GM23338 (cell line): Measurements from ENCODE around the gene PACS2. TPM values are rescaled to one million over a fixed set of nuclear protein-coding genes. Genes with fewer than 3 reads are reported as not detected.

ENCODE experiments used
- ATAC-seq: fragments of 200-7000 bp; cut with Tn5 transposase; 3 replicates; pipeline ENCODE4 v1.9.1; 2020
- DNase-seq: peaks from one replicate; pipeline ENCODE4 v3.0.0-alpha.2; 2015; ENCODE audit warnings: low spot score
- H2AFZ ChIP-seq: fragments of 200-600 bp; sonication (generic); 2 replicates; pipeline ENCODE4 v1.8.0; 2016; ENCODE audit warnings: antibody characterized with exemption, mild to moderate bottlenecking, moderate library complexity
- H3F3A ChIP-seq: fragments of 200-600 bp; sonication (generic); replicated peaks from 2 replicates; pipeline ENCODE4 v1.8.0; 2017; ENCODE audit warnings: antibody characterized with exemption, mixed run types, low read depth
- H3K27ac ChIP-seq: fragments of 200-600 bp; sonication (generic); 2 replicates; pipeline ENCODE4 v1.6.1; 2016; ENCODE audit warnings: low read depth
- H3K27me3 ChIP-seq: fragments of 200-600 bp; sonication (generic); 2 replicates; pipeline ENCODE4 v1.8.0; 2016; ENCODE audit warnings: mild to moderate bottlenecking, mixed run types, moderate library complexity; ENCODE audit not compliant: insufficient read depth
- H3K36me3 ChIP-seq: fragments of 200-600 bp; sonication (generic); 2 replicates; pipeline ENCODE4 v1.8.0; 2016; ENCODE audit warnings: mild to moderate bottlenecking; ENCODE audit not compliant: insufficient read depth
- H3K4me1 ChIP-seq: fragments of 200-600 bp; sonication (generic); 2 replicates; pipeline ENCODE4 v1.8.0; 2016; ENCODE audit warnings: mild to moderate bottlenecking, moderate library complexity; ENCODE audit not compliant: insufficient read depth
- H3K4me2 ChIP-seq: fragments of 200-600 bp; sonication (generic); 2 replicates; pipeline ENCODE4 v1.7.1; 2017; ENCODE audit warnings: mixed run types
- H3K4me3 ChIP-seq: fragments of 200-600 bp; sonication (generic); 2 replicates; pipeline ENCODE4 v1.6.1; 2016; ENCODE audit warnings: mixed run types
- H3K79me2 ChIP-seq: fragments of 200-600 bp; sonication (generic); replicated peaks from 2 replicates; pipeline ENCODE4 v1.8.0; 2017; ENCODE audit warnings: mild to moderate bottlenecking; ENCODE audit not compliant: insufficient read depth
- H3K9me2 ChIP-seq: fragments of 200-600 bp; sonication (generic); 2 replicates; pipeline ENCODE4 v1.8.0; 2017; ENCODE audit not compliant: insufficient read depth
- H4K20me1 ChIP-seq: fragments of 200-600 bp; sonication (generic); replicated peaks from 2 replicates; pipeline ENCODE4 v1.8.0; 2017; ENCODE audit warnings: mild to moderate bottlenecking; ENCODE audit not compliant: insufficient read depth
- H3K27ac Mint-ChIP-seq: 2 replicates; pipeline ENCODE4 v1.8.0; 2020; ENCODE audit warnings: inconsistent platforms, mild to moderate bottlenecking, moderate library complexity, mixed read lengths
- H3K27me3 Mint-ChIP-seq: 3 replicates; pipeline ENCODE4 v1.8.0; 2022; ENCODE audit warnings: low read depth, mild to moderate bottlenecking, moderate library complexity, mixed read lengths, inconsistent platforms; ENCODE audit not compliant: insufficient read depth, poor library complexity
- H3K36me3 Mint-ChIP-seq: 3 replicates; pipeline ENCODE4 v1.8.0; 2021; ENCODE audit warnings: low read depth, mild to moderate bottlenecking, inconsistent platforms, moderate library complexity, mixed read lengths
- H3K4me1 Mint-ChIP-seq: 3 replicates; pipeline ENCODE4 v1.8.0; 2020; ENCODE audit warnings: mild to moderate bottlenecking, inconsistent platforms, mixed read lengths
- H3K4me3 Mint-ChIP-seq: 3 replicates; pipeline ENCODE4 v1.8.0; 2021; ENCODE audit warnings: moderate library complexity, mild to moderate bottlenecking, inconsistent platforms, mixed read lengths
- H3K9me3 Mint-ChIP-seq: 3 replicates; pipeline ENCODE4 v1.8.0; 2020; ENCODE audit warnings: moderate library complexity, mild to moderate bottlenecking, inconsistent platforms, mixed read lengths
- CREB1 ChIP-seq: fragments of 250-450 bp; sonication (Bioruptor Pico); IDR thresholded peaks from 2 replicates; pipeline ENCODE4 v1.5.0; 2020; ENCODE audit warnings: low read depth, mild to moderate bottlenecking, moderate library complexity
- EZH2 ChIP-seq: fragments of 200-600 bp; sonication (generic); IDR thresholded peaks from one replicate; pipeline ENCODE4 v1.8.0; 2017; ENCODE audit warnings: antibody characterized with exemption, mild to moderate bottlenecking, low read depth; ENCODE audit not compliant: unreplicated experiment
- EZH2phosphoT487 ChIP-seq: fragments of 200-600 bp; sonication (generic); IDR thresholded peaks from one replicate; pipeline ENCODE4 v1.8.1; 2018; ENCODE audit warnings: antibody characterized with exemption; ENCODE audit not compliant: unreplicated experiment
- JUNB ChIP-seq: IDR thresholded peaks from one replicate; pipeline ENCODE4 v1.6.1; 2016; ENCODE audit warnings: antibody characterized with exemption; ENCODE audit not compliant: unreplicated experiment
- NANOG ChIP-seq: IDR thresholded peaks from 2 replicates; pipeline ENCODE4 v1.6.1; 2016; ENCODE audit warnings: antibody characterized with exemption, borderline replicate concordance
- POLR2AphosphoS5 ChIP-seq: IDR thresholded peaks from 2 replicates; pipeline ENCODE4 v1.6.1; 2016; ENCODE audit warnings: antibody characterized with exemption, low read depth
- STAT1 ChIP-seq: IDR thresholded peaks from one replicate; pipeline ENCODE4 v1.6.1; 2016; ENCODE audit warnings: antibody characterized with exemption; ENCODE audit not compliant: unreplicated experiment
- ZNF114 ChIP-seq: fragments of 250-450 bp; sonication (Bioruptor Pico); IDR thresholded peaks from 2 replicates; pipeline ENCODE4 v1.5.0; 2020; ENCODE audit warnings: mild to moderate bottlenecking, moderate library complexity
- ZNF331 ChIP-seq: fragments of 250-450 bp; sonication (Bioruptor Pico); IDR thresholded peaks from 2 replicates; pipeline ENCODE4 v1.5.0; 2020; ENCODE audit warnings: low read depth, mild to moderate bottlenecking, moderate library complexity
- polyA plus RNA-seq: library from polyadenylated mRNA; unstranded; fragments of >200 nt; fragmentation: Nextera tagmentation; extraction: Ambion mirVana; gene quantifications from 2 replicates; pipeline ENCODE4 v1.2.1, GENCODE V29; 2016
- total RNA-seq: library from RNA; depleted of rRNA; stranded (reverse); fragments of >200 nt; shearing (Covaris generic); gene quantifications from 2 replicates; pipeline ENCODE4 v1.2.3, GENCODE V29; 2014
- TF ChIP-seq, protein P1 (sequence below): IDR thresholded peaks from 2 replicates; pipeline ENCODE4 v1.6.1; 2016; ENCODE audit warnings: antibody characterized with exemption
- TF ChIP-seq, protein P2 (sequence below), 2 experiments: fragments of 200-600 bp in 1 of 2; sonication (generic) in 1 of 2; conservative IDR thresholded peaks; 2 replicates each; pipeline versions ENCODE4 v1.5.1 to v1.6.1; 2016 to 2017; ENCODE audit warnings: antibody characterized with exemption in 2 of 2, low read depth in 2 of 2, mild to moderate bottlenecking in 2 of 2, moderate library complexity in 1 of 2
- TF ChIP-seq, protein P3 (sequence below): fragments of 250-450 bp; sonication (Bioruptor Pico); IDR thresholded peaks from 2 replicates; pipeline ENCODE4 v1.5.0; 2020; ENCODE audit warnings: mild to moderate bottlenecking, moderate library complexity
- TF ChIP-seq, protein P4 (sequence below): IDR thresholded peaks from one replicate; pipeline ENCODE4 v1.6.1; 2018; ENCODE audit warnings: antibody characterized with exemption; ENCODE audit not compliant: unreplicated experiment

The PACS2 gene
- total and polyA plus RNA-seq, 2 experiments from 2014 or later = 22.5 to 79.0 TPM

DNA sequence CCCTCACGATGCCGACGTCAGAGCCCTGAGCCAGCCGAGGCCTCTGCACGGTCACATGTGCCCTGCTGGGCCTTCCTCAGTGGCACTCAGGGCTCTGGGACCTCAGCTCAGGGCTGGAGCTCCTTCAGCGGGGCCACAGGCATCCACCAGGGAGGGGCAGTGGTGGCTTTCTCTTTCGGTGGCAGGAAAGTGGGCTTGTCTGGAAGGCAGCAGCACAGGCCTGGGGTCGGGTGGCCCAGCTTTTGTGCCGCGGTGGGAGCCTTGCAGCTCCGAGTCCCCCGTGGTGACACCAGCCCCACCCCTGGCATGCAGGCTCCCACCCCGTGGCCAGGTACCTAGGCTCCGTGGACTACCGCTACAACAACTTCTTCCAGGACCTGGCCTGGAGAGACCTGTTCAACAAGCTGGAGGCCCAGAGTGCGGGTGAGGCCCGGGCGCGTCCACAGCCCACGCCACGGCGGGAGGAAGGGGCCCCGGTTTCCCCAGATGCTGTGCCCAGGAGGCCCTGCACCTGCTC lies 69.6 kb downstream of the PACS2 start:
- H3K9me3 Mint-ChIP-seq = no peaks in the 10 kb centered on the region
- no peaks in the 10 kb centered on the region for H3K4me1 Mint-ChIP-seq
- H3K4me1 ChIP-seq = no peaks in the 10 kb centered on the region
- H3K4me2 ChIP-seq = no peak overlapping the region
- H4K20me1 ChIP-seq = no peaks in the 10 kb centered on the region
- no peak overlapping the region for H2AFZ ChIP-seq
- 0 out of 2 replicates have a peak, but pooled peaks cover 2% of the 10 kb centered on the region for H3F3A ChIP-seq
- H3K27ac Mint-ChIP-seq = no peak overlapping the region
- H3K4me3 Mint-ChIP-seq = no peak overlapping the region
- ATAC-seq = no peak
- H3K4me3 ChIP-seq = no peak overlapping the region
- no peak overlapping the region for H3K27ac ChIP-seq
- no peaks in the 10 kb centered on the region for H3K36me3 ChIP-seq
- DNase-seq = no peak
- H3K79me2 ChIP-seq = no peaks in the 10 kb centered on the region
- H3K36me3 Mint-ChIP-seq = peaks cover 15% of the 10 kb centered on the region
- TF ChIP-seq CREB1 (CRISPR knock-in tag) (no peak), ZNF114 (CRISPR knock-in tag) (no peak), EZH2phosphoT487 (no peak), ZNF331 (CRISPR knock-in tag) (no peak), NANOG (no peak), JUNB (no peak), STAT1 (no peak), POLR2AphosphoS5 (no peak), EZH2 (no peak)
- TF ChIP-seq, protein P1, sequence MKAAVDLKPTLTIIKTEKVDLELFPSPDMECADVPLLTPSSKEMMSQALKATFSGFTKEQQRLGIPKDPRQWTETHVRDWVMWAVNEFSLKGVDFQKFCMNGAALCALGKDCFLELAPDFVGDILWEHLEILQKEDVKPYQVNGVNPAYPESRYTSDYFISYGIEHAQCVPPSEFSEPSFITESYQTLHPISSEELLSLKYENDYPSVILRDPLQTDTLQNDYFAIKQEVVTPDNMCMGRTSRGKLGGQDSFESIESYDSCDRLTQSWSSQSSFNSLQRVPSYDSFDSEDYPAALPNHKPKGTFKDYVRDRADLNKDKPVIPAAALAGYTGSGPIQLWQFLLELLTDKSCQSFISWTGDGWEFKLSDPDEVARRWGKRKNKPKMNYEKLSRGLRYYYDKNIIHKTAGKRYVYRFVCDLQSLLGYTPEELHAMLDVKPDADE = no peak
- TF ChIP-seq, protein P2, sequence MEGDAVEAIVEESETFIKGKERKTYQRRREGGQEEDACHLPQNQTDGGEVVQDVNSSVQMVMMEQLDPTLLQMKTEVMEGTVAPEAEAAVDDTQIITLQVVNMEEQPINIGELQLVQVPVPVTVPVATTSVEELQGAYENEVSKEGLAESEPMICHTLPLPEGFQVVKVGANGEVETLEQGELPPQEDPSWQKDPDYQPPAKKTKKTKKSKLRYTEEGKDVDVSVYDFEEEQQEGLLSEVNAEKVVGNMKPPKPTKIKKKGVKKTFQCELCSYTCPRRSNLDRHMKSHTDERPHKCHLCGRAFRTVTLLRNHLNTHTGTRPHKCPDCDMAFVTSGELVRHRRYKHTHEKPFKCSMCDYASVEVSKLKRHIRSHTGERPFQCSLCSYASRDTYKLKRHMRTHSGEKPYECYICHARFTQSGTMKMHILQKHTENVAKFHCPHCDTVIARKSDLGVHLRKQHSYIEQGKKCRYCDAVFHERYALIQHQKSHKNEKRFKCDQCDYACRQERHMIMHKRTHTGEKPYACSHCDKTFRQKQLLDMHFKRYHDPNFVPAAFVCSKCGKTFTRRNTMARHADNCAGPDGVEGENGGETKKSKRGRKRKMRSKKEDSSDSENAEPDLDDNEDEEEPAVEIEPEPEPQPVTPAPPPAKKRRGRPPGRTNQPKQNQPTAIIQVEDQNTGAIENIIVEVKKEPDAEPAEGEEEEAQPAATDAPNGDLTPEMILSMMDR (conservative IDR thresholded peaks at IDR 0.05; ENCODE audit: low read depth in 2 of 2) = no peak
- TF ChIP-seq, protein P3, sequence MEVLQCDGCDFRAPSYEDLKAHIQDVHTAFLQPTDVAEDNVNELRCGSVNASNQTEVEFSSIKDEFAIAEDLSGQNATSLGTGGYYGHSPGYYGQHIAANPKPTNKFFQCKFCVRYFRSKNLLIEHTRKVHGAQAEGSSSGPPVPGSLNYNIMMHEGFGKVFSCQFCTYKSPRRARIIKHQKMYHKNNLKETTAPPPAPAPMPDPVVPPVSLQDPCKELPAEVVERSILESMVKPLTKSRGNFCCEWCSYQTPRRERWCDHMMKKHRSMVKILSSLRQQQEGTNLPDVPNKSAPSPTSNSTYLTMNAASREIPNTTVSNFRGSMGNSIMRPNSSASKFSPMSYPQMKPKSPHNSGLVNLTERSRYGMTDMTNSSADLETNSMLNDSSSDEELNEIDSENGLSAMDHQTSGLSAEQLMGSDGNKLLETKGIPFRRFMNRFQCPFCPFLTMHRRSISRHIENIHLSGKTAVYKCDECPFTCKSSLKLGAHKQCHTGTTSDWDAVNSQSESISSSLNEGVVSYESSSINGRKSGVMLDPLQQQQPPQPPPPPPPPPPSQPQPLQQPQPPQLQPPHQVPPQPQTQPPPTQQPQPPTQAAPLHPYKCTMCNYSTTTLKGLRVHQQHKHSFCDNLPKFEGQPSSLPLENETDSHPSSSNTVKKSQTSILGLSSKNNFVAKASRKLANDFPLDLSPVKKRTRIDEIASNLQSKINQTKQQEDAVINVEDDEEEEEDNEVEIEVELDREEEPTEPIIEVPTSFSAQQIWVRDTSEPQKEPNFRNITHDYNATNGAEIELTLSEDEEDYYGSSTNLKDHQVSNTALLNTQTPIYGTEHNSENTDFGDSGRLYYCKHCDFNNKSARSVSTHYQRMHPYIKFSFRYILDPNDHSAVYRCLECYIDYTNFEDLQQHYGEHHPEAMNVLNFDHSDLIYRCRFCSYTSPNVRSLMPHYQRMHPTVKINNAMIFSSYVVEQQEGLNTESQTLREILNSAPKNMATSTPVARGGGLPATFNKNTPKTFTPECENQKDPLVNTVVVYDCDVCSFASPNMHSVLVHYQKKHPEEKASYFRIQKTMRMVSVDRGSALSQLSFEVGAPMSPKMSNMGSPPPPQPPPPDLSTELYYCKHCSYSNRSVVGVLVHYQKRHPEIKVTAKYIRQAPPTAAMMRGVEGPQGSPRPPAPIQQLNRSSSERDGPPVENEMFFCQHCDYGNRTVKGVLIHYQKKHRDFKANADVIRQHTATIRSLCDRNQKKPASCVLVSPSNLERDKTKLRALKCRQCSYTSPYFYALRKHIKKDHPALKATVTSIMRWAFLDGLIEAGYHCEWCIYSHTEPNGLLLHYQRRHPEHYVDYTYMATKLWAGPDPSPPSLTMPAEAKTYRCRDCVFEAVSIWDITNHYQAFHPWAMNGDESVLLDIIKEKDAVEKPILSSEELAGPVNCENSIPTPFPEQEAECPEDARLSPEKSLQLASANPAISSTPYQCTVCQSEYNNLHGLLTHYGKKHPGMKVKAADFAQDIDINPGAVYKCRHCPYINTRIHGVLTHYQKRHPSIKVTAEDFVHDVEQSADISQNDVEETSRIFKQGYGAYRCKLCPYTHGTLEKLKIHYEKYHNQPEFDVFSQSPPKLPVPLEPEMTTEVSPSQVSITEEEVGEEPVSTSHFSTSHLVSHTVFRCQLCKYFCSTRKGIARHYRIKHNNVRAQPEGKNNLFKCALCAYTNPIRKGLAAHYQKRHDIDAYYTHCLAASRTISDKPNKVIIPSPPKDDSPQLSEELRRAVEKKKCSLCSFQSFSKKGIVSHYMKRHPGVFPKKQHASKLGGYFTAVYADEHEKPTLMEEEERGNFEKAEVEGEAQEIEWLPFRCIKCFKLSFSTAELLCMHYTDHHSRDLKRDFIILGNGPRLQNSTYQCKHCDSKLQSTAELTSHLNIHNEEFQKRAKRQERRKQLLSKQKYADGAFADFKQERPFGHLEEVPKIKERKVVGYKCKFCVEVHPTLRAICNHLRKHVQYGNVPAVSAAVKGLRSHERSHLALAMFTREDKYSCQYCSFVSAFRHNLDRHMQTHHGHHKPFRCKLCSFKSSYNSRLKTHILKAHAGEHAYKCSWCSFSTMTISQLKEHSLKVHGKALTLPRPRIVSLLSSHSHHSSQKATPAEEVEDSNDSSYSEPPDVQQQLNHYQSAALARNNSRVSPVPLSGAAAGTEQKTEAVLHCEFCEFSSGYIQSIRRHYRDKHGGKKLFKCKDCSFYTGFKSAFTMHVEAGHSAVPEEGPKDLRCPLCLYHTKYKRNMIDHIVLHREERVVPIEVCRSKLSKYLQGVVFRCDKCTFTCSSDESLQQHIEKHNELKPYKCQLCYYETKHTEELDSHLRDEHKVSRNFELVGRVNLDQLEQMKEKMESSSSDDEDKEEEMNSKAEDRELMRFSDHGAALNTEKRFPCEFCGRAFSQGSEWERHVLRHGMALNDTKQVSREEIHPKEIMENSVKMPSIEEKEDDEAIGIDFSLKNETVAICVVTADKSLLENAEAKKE = no peak
- TF ChIP-seq, protein P4, sequence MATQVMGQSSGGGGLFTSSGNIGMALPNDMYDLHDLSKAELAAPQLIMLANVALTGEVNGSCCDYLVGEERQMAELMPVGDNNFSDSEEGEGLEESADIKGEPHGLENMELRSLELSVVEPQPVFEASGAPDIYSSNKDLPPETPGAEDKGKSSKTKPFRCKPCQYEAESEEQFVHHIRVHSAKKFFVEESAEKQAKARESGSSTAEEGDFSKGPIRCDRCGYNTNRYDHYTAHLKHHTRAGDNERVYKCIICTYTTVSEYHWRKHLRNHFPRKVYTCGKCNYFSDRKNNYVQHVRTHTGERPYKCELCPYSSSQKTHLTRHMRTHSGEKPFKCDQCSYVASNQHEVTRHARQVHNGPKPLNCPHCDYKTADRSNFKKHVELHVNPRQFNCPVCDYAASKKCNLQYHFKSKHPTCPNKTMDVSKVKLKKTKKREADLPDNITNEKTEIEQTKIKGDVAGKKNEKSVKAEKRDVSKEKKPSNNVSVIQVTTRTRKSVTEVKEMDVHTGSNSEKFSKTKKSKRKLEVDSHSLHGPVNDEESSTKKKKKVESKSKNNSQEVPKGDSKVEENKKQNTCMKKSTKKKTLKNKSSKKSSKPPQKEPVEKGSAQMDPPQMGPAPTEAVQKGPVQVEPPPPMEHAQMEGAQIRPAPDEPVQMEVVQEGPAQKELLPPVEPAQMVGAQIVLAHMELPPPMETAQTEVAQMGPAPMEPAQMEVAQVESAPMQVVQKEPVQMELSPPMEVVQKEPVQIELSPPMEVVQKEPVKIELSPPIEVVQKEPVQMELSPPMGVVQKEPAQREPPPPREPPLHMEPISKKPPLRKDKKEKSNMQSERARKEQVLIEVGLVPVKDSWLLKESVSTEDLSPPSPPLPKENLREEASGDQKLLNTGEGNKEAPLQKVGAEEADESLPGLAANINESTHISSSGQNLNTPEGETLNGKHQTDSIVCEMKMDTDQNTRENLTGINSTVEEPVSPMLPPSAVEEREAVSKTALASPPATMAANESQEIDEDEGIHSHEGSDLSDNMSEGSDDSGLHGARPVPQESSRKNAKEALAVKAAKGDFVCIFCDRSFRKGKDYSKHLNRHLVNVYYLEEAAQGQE = no peak
- no peaks in the 10 kb centered on the region for H3K9me2 ChIP-seq
- H3K27me3 Mint-ChIP-seq = peaks cover 4% of the 10 kb centered on the region
- H3K27me3 ChIP-seq = no peaks in the 10 kb centered on the region
